AG09309 (cell line): Measurements from ENCODE around the gene PRKCH.
A peak's percentile ranks its signal among the peaks of the same experiment; 100 is the strongest.

Experiments
- DNase-seq: peaks from one replicate; pipeline ENCODE4 v3.0.0-alpha.2; 2010; ENCODE audit warnings: low read depth
- H3K4me3 ChIP-seq: 2 replicates; pipeline ENCODE4 v1.5.1; 2011; ENCODE audit warnings: mild to moderate bottlenecking, low read depth, low read length, moderate library complexity; ENCODE audit not compliant: control insufficient read depth
- TF ChIP-seq, protein P1 (sequence below): IDR thresholded peaks from 2 replicates; pipeline ENCODE4 v1.5.1; 2011; ENCODE audit warnings: mild to moderate bottlenecking, low read depth, low read length, inconsistent platforms; ENCODE audit not compliant: insufficient read depth, control insufficient read depth; ENCODE audit errors: missing control alignments

Gene PRKCH

DNA sequence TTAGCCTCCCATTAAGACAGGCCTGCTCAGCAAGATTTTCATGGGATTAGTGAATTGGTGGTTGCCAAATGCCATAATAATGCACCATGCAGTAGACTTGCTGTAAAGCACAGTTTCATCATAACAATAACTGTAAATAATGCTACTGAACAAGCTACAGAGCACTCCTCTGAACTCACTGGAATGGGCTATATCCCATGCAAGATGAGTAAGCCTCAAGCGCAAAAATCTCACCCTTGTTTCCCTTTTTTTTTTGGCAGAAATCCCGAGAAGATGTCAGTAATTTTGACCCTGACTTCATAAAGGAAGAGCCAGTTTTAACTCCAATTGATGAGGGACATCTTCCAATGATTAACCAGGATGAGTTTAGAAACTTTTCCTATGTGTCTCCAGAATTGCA is 228.0 kb downstream of the PRKCH start:
- TF ChIP-seq, protein P1, sequence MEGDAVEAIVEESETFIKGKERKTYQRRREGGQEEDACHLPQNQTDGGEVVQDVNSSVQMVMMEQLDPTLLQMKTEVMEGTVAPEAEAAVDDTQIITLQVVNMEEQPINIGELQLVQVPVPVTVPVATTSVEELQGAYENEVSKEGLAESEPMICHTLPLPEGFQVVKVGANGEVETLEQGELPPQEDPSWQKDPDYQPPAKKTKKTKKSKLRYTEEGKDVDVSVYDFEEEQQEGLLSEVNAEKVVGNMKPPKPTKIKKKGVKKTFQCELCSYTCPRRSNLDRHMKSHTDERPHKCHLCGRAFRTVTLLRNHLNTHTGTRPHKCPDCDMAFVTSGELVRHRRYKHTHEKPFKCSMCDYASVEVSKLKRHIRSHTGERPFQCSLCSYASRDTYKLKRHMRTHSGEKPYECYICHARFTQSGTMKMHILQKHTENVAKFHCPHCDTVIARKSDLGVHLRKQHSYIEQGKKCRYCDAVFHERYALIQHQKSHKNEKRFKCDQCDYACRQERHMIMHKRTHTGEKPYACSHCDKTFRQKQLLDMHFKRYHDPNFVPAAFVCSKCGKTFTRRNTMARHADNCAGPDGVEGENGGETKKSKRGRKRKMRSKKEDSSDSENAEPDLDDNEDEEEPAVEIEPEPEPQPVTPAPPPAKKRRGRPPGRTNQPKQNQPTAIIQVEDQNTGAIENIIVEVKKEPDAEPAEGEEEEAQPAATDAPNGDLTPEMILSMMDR = no peak
- no peak overlapping the region for H3K4me3 ChIP-seq
- DNase-seq = no peak

DNA sequence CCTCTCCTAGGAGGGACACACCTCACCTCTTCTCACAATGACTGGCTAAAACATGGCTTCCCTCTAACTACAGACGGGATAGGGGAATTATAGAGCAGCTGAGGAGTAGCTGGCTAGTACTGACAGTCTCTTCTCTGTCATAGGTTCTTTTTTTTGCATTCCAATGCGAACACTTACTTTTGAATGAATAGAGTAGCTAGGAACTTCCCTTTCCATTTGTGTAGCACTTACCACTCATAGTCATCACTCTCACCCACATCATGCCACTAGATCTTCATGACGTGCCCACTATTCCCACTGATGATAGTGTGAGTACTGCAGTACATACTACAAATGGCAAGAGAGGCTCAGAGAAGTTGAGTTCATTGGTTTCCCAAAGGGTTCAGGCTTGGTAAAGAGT is 230.0 kb downstream of the PRKCH start:
- TF ChIP-seq, protein P1 = no peak
- no peak for DNase-seq

DNA sequence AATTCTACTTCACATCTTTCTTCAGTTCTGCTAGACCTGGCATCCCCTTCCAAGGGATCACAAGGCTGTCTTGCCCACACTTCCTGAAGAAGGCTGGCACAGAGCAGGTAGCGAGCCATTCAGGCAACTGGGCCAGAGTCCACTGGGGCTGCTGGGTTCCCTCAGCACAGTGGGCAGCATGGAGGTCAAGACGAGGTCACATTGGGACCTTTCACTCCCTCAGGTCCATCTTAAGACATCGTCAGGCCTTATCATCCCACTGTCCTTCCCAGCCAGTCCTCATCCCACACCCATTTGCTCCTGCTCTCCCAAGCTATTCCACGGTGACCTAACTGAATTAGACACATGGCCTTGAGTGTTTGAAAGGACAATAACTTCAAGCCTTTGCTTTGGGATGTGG is 230.9 kb downstream of the PRKCH start:
- TF ChIP-seq, protein P1 = no peak
- H3K4me3 ChIP-seq = no peak overlapping the region

More for the DNA sequence above, 230.0 kb downstream of the PRKCH start:
- no peak overlapping the region for H3K4me3 ChIP-seq

DNA sequence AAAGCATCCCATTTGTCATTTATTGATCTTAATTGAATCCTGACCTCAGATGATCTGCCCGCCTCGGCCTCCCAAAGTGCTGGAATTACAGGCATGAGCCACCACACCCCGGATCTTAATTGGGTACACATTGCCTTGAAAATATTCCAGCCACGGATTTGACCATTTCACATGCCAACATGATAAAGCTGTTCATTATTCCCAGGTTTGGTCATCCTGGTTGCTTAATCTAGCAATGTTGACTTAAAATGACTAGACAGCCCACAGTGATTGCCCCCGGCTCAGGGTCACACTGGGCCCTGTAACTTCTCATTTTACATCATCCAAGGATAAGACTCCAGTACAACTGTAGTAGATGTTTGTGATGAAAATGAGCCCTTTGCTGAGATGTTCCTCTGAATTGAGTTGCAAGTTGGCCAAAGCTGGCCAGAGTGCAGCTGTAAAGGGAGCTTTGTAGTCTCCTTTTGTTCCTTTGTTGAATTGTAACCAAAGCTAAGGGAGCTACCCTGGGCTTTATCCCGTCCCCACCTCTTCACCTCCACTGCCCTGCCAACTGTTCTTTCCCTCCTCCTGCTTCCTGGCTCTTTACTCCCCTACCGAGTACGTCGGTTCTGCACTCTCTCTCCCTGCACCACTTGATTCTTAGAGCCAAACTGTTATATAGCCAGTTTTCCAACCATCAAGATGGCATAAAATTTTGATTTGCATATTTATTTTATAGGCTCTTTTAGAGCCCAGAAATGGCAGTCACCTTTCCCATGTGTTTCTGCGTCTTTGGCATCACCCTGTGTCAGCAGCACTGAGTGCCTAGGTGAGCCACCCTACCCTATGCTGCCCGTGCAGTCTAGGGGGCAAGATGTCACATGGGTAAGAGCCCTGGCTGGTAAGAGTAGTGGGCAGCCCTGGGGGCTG is 232.6 kb downstream of the PRKCH start:
- DNase-seq = peak; percentile 100
- no peak overlapping the region for H3K4me3 ChIP-seq
- TF ChIP-seq, protein P1 = no peak

More for the DNA sequence above, 230.9 kb downstream of the PRKCH start:
- DNase-seq = no peak

DNA sequence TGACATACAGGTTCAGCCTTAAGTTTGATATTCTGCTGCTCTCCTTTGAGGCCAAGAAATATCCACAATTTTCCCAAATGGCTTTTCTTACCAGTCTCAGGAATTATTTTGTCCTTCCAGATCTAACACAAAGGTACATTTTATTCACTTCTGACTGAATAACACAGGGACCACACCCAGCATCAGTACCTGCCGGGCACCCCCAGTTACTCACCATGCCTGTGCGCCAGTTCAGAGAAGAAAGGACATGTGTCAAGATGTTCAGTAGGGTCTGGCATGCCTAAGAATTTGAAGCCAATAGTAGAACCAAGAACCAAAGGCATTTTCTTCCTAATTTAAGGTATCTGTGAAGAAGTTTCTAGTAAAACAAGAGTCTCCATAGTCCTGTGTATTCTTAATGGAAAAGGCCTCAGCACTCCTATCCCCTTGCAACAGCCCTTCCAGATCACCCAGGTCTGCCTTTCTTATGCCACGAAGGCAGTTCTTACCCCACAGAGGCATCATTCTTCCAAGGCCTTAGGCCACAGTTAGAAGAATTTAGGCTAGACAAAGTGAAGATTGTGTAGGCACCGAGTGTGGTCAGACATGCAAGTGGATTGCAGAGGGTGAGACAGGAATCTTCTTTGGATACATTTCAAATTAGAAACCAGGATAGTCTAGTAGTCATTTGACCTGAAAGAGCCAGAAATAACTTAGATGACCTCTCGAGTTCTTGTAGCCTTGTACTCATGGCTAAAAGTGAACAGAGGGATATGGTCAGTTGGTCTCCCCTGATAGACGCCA is 233.9 kb downstream of the PRKCH start:
- TF ChIP-seq, protein P1 = no peak
- peak; percentile 74 for DNase-seq
- H3K4me3 ChIP-seq = no peak overlapping the region

DNA sequence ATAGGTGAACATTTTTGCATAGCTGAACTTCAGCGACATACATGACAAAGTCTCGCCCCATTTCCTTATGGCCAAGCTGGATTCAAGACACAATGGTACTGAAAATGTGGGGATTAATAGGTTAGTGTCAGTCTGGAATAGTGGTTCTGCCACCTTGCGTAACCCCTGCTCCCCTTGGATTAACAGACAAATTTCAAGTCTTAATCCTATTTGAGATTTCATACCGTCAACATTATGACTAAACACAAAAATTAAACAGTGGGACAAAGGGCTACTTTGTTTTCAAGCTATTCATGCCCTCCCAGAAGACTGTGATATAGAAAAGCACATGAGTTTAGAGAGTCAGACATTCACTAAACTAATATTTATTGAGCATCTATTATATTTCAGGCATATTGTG is 235.1 kb downstream of the PRKCH start:
- no peak for DNase-seq
- TF ChIP-seq, protein P1 = no peak

More for the DNA sequence above, 235.1 kb downstream of the PRKCH start:
- no peak overlapping the region for H3K4me3 ChIP-seq
